HepG2 (cell line): ENCODE data around the gene EXTL2. TPM values are rescaled to one million over a fixed set of nuclear protein-coding genes. Genes with fewer than 3 reads are reported as not detected.

ENCODE experiments used
- ATAC-seq: fragments of 200-7000 bp; cut with Tn5 transposase; 3 replicates; pipeline ENCODE4 v1.9.1; 2020; ENCODE audit warnings: mild to moderate bottlenecking, moderate library complexity
- BruUV-seq: library from RNA; stranded (reverse); fragments of 400-500 nt; replicated peaks from 2 replicates; lab custom pipeline; 2021; lab: Mats Ljungman, UMichigan
- CTCF ChIA-PET: fragments of 300-600 bp; formaldehyde crosslinking; extraction: SDS; loops from one replicate; lab custom pipeline; 2021; ENCODE audit warnings: low total read pairs, inconsistent platforms, low intra/inter-chr PET ratio; lab: Yijun Ruan, JAX
- POLR2A ChIA-PET: fragments of 350-600 bp; sonication (Branson Sonifier 250); formaldehyde crosslinking; loops from one replicate; lab custom pipeline; 2020; ENCODE audit warnings: antibody characterized with exemption, inconsistent platforms; lab: Yijun Ruan, JAX
- DNase-seq: peaks from one replicate; pipeline ENCODE4 v3.0.0-alpha.2; 2015; ENCODE audit warnings: low spot score
- FAIRE-seq: peaks from 3 replicates; lab custom pipeline; 2011; peaks lifted over from hg19 to GRCh38; lab: Jason Lieb, UNC
- H2AFZ ChIP-seq: one replicate; pipeline ENCODE4 v1.6.1; 2011; ENCODE audit warnings: low read length, inconsistent platforms
- H3K27ac ChIP-seq: fragments of 300-600 bp; 3 replicates; pipeline ENCODE4 v1.8.0; 2011; ENCODE audit warnings: mixed run types, mild to moderate bottlenecking, mixed read lengths, low read length, inconsistent platforms; ENCODE audit not compliant: insufficient read depth; ENCODE audit errors: extremely low read length
- H3K27me3 ChIP-seq, 2 experiments: fragments of 200-600 bp in 1 of 2; 2 replicates in 1 of 2; 3 replicates in 1 of 2; pipeline versions ENCODE4 v1.6.0 to v1.8.0; 2011; ENCODE audit warnings: low read length in 2 of 2, mild to moderate bottlenecking in 2 of 2, moderate library complexity in 2 of 2, inconsistent platforms in 1 of 2; ENCODE audit not compliant: insufficient read depth in 2 of 2, control insufficient read depth in 1 of 2
- H3K36me3 ChIP-seq, 2 experiments: fragments of 200-600 bp in 1 of 2; replicated peaks in 1 of 2; 2 replicates in 1 of 2; 3 replicates in 1 of 2; pipeline versions ENCODE4 v1.5.1 to v1.8.0; 2011; ENCODE audit warnings: low read length in 2 of 2, inconsistent platforms in 1 of 2; ENCODE audit not compliant: insufficient read depth in 2 of 2, control insufficient read depth in 1 of 2
- H3K4me1 ChIP-seq: 2 replicates; pipeline ENCODE4 v1.5.1; 2012; ENCODE audit warnings: low read length, inconsistent platforms; ENCODE audit not compliant: insufficient read depth
- H3K4me2 ChIP-seq: 2 replicates; pipeline ENCODE4 v1.6.0; 2011; ENCODE audit warnings: low read depth, low read length, inconsistent platforms
- H3K4me3 ChIP-seq, 3 experiments: fragments of 200-600 bp in 1 of 3; sonication (generic), shearing (Covaris generic) in 1 of 3; replicated peaks in 1 of 3; 2 replicates each; pipeline ENCODE4 v1.5.1; 2011 to 2016; ENCODE audit warnings: low read length in 3 of 3, inconsistent platforms in 2 of 3, low read depth in 2 of 3, mild to moderate bottlenecking in 2 of 3, control low read depth in 1 of 3, mixed read lengths in 1 of 3; ENCODE audit not compliant: insufficient read depth in 1 of 3
- H3K79me2 ChIP-seq: one replicate; pipeline ENCODE4 v1.6.1; 2011; ENCODE audit warnings: low read length, inconsistent platforms; ENCODE audit not compliant: insufficient read depth
- H3K9ac ChIP-seq: 2 replicates; pipeline ENCODE4 v1.6.0; 2011; ENCODE audit warnings: mild to moderate bottlenecking, low read depth, low read length, inconsistent platforms; ENCODE audit not compliant: insufficient read depth
- H3K9me3 ChIP-seq: 2 replicates; pipeline ENCODE4 v1.5.1; 2012; ENCODE audit warnings: mild to moderate bottlenecking, low read length
- H4K20me1 ChIP-seq: 2 replicates; pipeline ENCODE4 v1.6.0; 2011; ENCODE audit warnings: inconsistent platforms, mild to moderate bottlenecking, low read length, moderate library complexity; ENCODE audit not compliant: insufficient read depth
- ATF7 ChIP-seq, 2 experiments: fragments of 450-650 bp in 1 of 2; sonication (generic) in 1 of 2; formaldehyde crosslinking in 1 of 2; IDR thresholded peaks; 2 replicates each; pipeline versions ENCODE4 v1.4.0 to v1.6.1; 2016 to 2020; ENCODE audit warnings: antibody characterized with exemption in 1 of 2, mild to moderate bottlenecking in 1 of 2, missing genetic modification reagents in 1 of 2
- GLMP ChIP-seq: sonication (generic); formaldehyde crosslinking; IDR thresholded peaks from 2 replicates; pipeline ENCODE4 v1.9.0; 2021; ENCODE audit warnings: missing genetic modification reagents, mild to moderate bottlenecking, borderline replicate concordance
- GMEB1 ChIP-seq: sonication (generic); formaldehyde crosslinking; IDR thresholded peaks from 2 replicates; pipeline ENCODE4 v1.5.1; 2020; ENCODE audit warnings: missing genetic modification reagents, mild to moderate bottlenecking, borderline replicate concordance
- JUNB ChIP-seq: sonication (generic); formaldehyde crosslinking; IDR thresholded peaks from 2 replicates; pipeline ENCODE4 v1.8.0; 2022; ENCODE audit warnings: missing genetic modification reagents, mild to moderate bottlenecking, borderline replicate concordance
- NFATC3 ChIP-seq: sonication (generic); formaldehyde crosslinking; IDR thresholded peaks from 2 replicates; pipeline ENCODE4 v1.5.1; 2020; ENCODE audit warnings: mild to moderate bottlenecking, missing genetic modification reagents
- RFXAP ChIP-seq: sonication (generic); formaldehyde crosslinking; IDR thresholded peaks from 2 replicates; pipeline ENCODE4 v1.4.0; 2020; ENCODE audit warnings: missing genetic modification reagents, borderline replicate concordance
- SIN3B ChIP-seq: fragments of 150-350 bp; IDR thresholded peaks from 2 replicates; pipeline ENCODE4 v1.6.1; 2014; ENCODE audit warnings: low read length
- ZNF724P ChIP-seq: sonication (generic); formaldehyde crosslinking; IDR thresholded peaks from 2 replicates; pipeline ENCODE4 v1.8.0; 2022; ENCODE audit warnings: missing genetic modification reagents, borderline replicate concordance
- ZNF737 ChIP-seq: sonication (generic); formaldehyde crosslinking; IDR thresholded peaks from 2 replicates; pipeline ENCODE4 v1.5.0; 2020; ENCODE audit warnings: missing genetic modification reagents, mild to moderate bottlenecking, borderline replicate concordance
- WGBS: methylation state at CpG from one replicate; pipeline ENCODE4 v1.1.6; 2017; ENCODE audit warnings: low lambda C conversion rate; 5-methylcytosine and 5-hydroxymethylcytosine counted together
- in situ Hi-C: cut with HindIII; loops from 2 replicates; pipeline ENCODE4 v1.10.0; 2017; ENCODE audit warnings: low pct_unique_long_range_greater_than_20kb; ENCODE audit not compliant: extremely low pct_ligation_motif_present
- intact Hi-C: fragments of 100-400 bp; cut with micrococcal nuclease; formaldehyde crosslinking; loops from one replicate; pipeline ENCODE4 v1.10.0; 2022; ENCODE audit not compliant: unreplicated experiment
- polyA plus RNA-seq, 8 experiments: library from polyadenylated mRNA; depleted of rRNA in 3 of 8; stranded (reverse) in 7 of 8; unstranded in 1 of 8; fragments of >200 nt; fragmentation: Illumina TruSeq in 4 of 8; extraction: Trizol in 4 of 8; gene quantifications; 2 replicates each; pipeline versions ENCODE4 v1.2.1 to v1.2.3, GENCODE V29; 2011 to 2016; ENCODE audit warnings: low read depth in 4 of 8, missing spikeins in 1 of 8, mixed read lengths in 1 of 8; ENCODE audit not compliant: insufficient read depth in 1 of 8
- total RNA-seq, 5 experiments: library from RNA; depleted of rRNA; stranded (reverse); fragments of >200 nt; fragmentation: Illumina TruSeq; extraction: Trizol; gene quantifications; 2 replicates each; pipeline ENCODE4 v1.2.3, GENCODE V29; 2016; ENCODE audit warnings: low read depth in 1 of 5

The EXTL2 gene
- total and polyA plus RNA-seq, 2 of the 13 experiments (the other 11 are each of a cell fraction or from before 2014, with no cell fraction given), result 22.0 to 23.5 TPM

GRCh38 chr1:100943533-100943932 is 48.9 kb upstream of the EXTL2 start:
- no TSS peak for BruUV-seq
- Histone ChIP-seq H3K4me1 (peaks cover 4% of the 10 kb centered on the region), H4K20me1 (no peaks in the 10 kb centered on the region), H3K4me3 (no peak overlapping the region), H3K36me3 (peaks cover 2 to 19% of the 10 kb centered on the region in 2 experiments; a peak in 3 of 5 replicates), H3K27me3 (no peaks in the 10 kb centered on the region), H3K4me2 (no peak overlapping the region), H3K9ac (no peak overlapping the region), H3K9me3 (no peaks in the 10 kb centered on the region), H3K79me2 (peaks cover 1% of the 10 kb centered on the region), H2AFZ (no peak overlapping the region), H3K27ac (no peak overlapping the region)
- TF ChIP-seq NFATC3 (no peak), GLMP (no peak), ZNF724P (CRISPR knock-in tag) (no peak), ZNF737 (no peak), ATF7 (IDR thresholded peaks at IDR 0.05) (peak; percentile 40), ATF7 (CRISPR knock-in tag; IDR thresholded peaks at IDR 0.05) (no peak)
- FAIRE-seq (no peak), DNase-seq (no peak), ATAC-seq (no peak)
- intact Hi-C loops (no loop called here), in situ Hi-C loops (no loop called here)
- ChIA-PET CTCF (no interaction called here), POLR2A (no interaction called here)
- WGBS, result 100% methylated on average over 1 of the region's 1 CpG

GRCh38 chr1:100942304-100943046 is 47.8 kb upstream of the EXTL2 start:
- CTCF ChIA-PET, result no interaction called here
- Histone ChIP-seq H3K9ac (no peak overlapping the region), H3K4me2 (no peak overlapping the region), H2AFZ (no peak overlapping the region), H3K4me3 (no peak overlapping the region), H3K9me3 (no peaks in the 10 kb centered on the region), H3K27ac (no peak overlapping the region), H3K79me2 (peaks cover 1% of the 10 kb centered on the region), H4K20me1 (no peaks in the 10 kb centered on the region), H3K27me3 (no peaks in the 10 kb centered on the region), H3K36me3 (peaks cover 4 to 28% of the 10 kb centered on the region in 2 experiments; a peak in 3 of 5 replicates), H3K4me1 (no peaks in the 10 kb centered on the region)
- in situ Hi-C loops, result no loop called here
- no peak for DNase-seq
- POLR2A ChIA-PET, result no interaction called here
- BruUV-seq, result no TSS peak
- no peak for ATAC-seq
- WGBS, result 98% methylated on average over 2 of the region's 2 CpGs
- TF ChIP-seq SIN3B (no peak), JUNB (no peak), RFXAP (no peak), GMEB1 (CRISPR knock-in tag) (no peak)
- intact Hi-C loops, result no loop called here
- FAIRE-seq, result no peak
